SK-N-SH (cell line): ENCODE measurements around the gene STX5. TPM values are rescaled to one million over a fixed set of nuclear protein-coding genes. Genes with fewer than 3 reads are reported as not detected.

Experiments
- EZH2phosphoT487 ChIP-seq: fragments of 200-600 bp; sonication (generic); IDR thresholded peaks from 2 replicates; pipeline ENCODE4 v1.6.1; 2017; ENCODE audit warnings: low read depth, mixed run types, mild to moderate bottlenecking, antibody characterized with exemption, moderate library complexity, borderline replicate concordance
- FOXJ3 ChIP-seq: sonication (generic); formaldehyde crosslinking; IDR thresholded peaks from 2 replicates; pipeline ENCODE4 v1.5.1; 2020; ENCODE audit warnings: mild to moderate bottlenecking, missing genetic modification reagents
- FOXM1 ChIP-seq: IDR thresholded peaks from 2 replicates; pipeline ENCODE4 v1.4.0; 2012; ENCODE audit warnings: low read depth, mild to moderate bottlenecking
- GABPA ChIP-seq: IDR thresholded peaks from 2 replicates; pipeline ENCODE4 v1.4.0; 2012; ENCODE audit warnings: low read depth, mild to moderate bottlenecking
- JUND ChIP-seq: IDR thresholded peaks from 2 replicates; pipeline ENCODE4 v1.4.0; 2012
- MEF2A ChIP-seq: IDR thresholded peaks from 2 replicates; pipeline ENCODE4 v1.4.0; 2012; ENCODE audit warnings: low read depth, borderline replicate concordance
- MXI1 ChIP-seq: IDR thresholded peaks from 2 replicates; pipeline ENCODE4 v1.6.1; 2012; ENCODE audit warnings: mild to moderate bottlenecking, low read depth, low read length, improper control_type of control experiment
- NFIC ChIP-seq: IDR thresholded peaks from 2 replicates; pipeline ENCODE4 v1.4.0; 2012; ENCODE audit warnings: borderline replicate concordance
- RAD21 ChIP-seq: IDR thresholded peaks from 2 replicates; pipeline ENCODE4 v1.6.1; 2012; ENCODE audit warnings: mild to moderate bottlenecking, low read length
- RCOR1 ChIP-seq: fragments of 150-350 bp; IDR thresholded peaks from 2 replicates; pipeline ENCODE4 v1.6.1; 2017; ENCODE audit warnings: antibody characterized with exemption, low read length
- SIN3A ChIP-seq: IDR thresholded peaks from 2 replicates; pipeline ENCODE4 v1.6.1; 2012; ENCODE audit warnings: low read depth, mild to moderate bottlenecking, low read length, moderate library complexity, borderline replicate concordance
- SMC3 ChIP-seq: IDR thresholded peaks from 2 replicates; pipeline ENCODE4 v1.6.1; 2012; ENCODE audit warnings: low read depth, low read length, improper control_type of control experiment
- TCF12 ChIP-seq: IDR thresholded peaks from 2 replicates; pipeline ENCODE4 v1.4.0; 2012
- TEAD4 ChIP-seq: IDR thresholded peaks from 2 replicates; pipeline ENCODE4 v1.4.0; 2012; ENCODE audit warnings: mild to moderate bottlenecking, borderline replicate concordance; ENCODE audit not compliant: insufficient read depth
- polyA plus RNA-seq, 3 experiments: library from polyadenylated mRNA; depleted of rRNA; stranded (reverse); fragments of >200 nt; gene quantifications; 2 replicates each; pipeline ENCODE4 v1.2.3, GENCODE V29; 2012
- TF ChIP-seq, protein P1 (sequence below): IDR thresholded peaks from 2 replicates; pipeline ENCODE4 v1.6.1; 2012; ENCODE audit warnings: mild to moderate bottlenecking, low read depth, low read length, moderate library complexity
- TF ChIP-seq, protein P2 (sequence below): fragments of 150-350 bp; IDR thresholded peaks from 2 replicates; pipeline ENCODE4 v1.6.1; 2016; ENCODE audit warnings: mild to moderate bottlenecking, low read depth, low read length
- TF ChIP-seq, protein P3 (sequence below): IDR thresholded peaks from 2 replicates; pipeline ENCODE4; 2012
- TF ChIP-seq, protein P4 (sequence below): IDR thresholded peaks from 2 replicates; pipeline ENCODE4 v1.4.0; 2012; ENCODE audit warnings: low read depth
- TF ChIP-seq, protein P5 (sequence below): IDR thresholded peaks from 2 replicates; pipeline ENCODE4 v1.4.0; 2012; ENCODE audit warnings: low read depth, borderline replicate concordance
- TF ChIP-seq, protein P6 (sequence below): fragments of 200-600 bp; sonication (generic); IDR thresholded peaks from 2 replicates; pipeline ENCODE4 v1.6.1; 2017; ENCODE audit warnings: antibody characterized with exemption, mild to moderate bottlenecking, moderate library complexity
- TF ChIP-seq, protein P7 (sequence below): fragments of 150-350 bp; IDR thresholded peaks from 2 replicates; pipeline ENCODE4 v1.6.1; 2017; ENCODE audit warnings: antibody characterized with exemption, low read length, low read depth, borderline replicate concordance

STX5 gene
- polyA plus RNA-seq, 1 of the 3 experiments (the other 2 are of a cell fraction) = 24.2 TPM

DNA sequence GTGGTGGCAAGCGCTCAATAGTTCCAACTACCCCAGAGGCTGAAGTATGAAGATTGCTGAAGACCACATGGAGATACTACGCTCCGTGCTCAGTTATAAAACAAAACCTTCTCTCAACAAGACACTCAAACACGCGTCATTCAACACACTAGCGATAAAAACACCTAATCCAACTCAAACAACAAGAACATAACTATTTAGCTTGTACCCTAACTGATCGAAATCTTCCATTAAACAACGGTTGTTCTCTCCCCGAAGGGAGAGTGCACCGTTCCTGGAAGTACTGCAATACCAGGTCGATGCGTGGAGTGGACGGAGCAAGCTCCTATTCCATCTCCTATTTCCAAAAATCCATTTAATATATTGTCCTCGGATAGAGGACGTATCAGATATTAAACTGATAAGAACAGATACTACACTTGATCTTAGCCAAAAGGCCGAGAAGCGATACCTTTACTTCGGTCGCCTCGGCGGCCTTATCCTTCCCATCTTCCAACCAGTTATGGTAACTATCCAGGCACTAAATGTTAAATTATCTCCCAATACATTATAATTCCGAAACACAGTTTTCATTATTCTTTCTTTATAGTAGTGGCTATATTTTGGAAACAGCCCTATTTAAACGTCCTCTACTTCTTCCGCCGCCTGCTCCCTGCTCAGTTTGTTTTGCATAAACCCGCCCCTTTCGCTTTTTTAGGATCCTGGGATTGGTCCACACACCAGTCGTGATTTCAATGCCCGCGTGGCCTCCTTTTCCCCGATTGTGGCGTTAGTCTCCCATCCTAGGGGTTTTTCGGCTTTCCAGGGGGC, 9.7 kb upstream of the STX5 start (continued):
- TF ChIP-seq, protein P1, sequence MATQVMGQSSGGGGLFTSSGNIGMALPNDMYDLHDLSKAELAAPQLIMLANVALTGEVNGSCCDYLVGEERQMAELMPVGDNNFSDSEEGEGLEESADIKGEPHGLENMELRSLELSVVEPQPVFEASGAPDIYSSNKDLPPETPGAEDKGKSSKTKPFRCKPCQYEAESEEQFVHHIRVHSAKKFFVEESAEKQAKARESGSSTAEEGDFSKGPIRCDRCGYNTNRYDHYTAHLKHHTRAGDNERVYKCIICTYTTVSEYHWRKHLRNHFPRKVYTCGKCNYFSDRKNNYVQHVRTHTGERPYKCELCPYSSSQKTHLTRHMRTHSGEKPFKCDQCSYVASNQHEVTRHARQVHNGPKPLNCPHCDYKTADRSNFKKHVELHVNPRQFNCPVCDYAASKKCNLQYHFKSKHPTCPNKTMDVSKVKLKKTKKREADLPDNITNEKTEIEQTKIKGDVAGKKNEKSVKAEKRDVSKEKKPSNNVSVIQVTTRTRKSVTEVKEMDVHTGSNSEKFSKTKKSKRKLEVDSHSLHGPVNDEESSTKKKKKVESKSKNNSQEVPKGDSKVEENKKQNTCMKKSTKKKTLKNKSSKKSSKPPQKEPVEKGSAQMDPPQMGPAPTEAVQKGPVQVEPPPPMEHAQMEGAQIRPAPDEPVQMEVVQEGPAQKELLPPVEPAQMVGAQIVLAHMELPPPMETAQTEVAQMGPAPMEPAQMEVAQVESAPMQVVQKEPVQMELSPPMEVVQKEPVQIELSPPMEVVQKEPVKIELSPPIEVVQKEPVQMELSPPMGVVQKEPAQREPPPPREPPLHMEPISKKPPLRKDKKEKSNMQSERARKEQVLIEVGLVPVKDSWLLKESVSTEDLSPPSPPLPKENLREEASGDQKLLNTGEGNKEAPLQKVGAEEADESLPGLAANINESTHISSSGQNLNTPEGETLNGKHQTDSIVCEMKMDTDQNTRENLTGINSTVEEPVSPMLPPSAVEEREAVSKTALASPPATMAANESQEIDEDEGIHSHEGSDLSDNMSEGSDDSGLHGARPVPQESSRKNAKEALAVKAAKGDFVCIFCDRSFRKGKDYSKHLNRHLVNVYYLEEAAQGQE = no peak; the same call in 1 of the 2 replicates
- TF ChIP-seq, protein P2, sequence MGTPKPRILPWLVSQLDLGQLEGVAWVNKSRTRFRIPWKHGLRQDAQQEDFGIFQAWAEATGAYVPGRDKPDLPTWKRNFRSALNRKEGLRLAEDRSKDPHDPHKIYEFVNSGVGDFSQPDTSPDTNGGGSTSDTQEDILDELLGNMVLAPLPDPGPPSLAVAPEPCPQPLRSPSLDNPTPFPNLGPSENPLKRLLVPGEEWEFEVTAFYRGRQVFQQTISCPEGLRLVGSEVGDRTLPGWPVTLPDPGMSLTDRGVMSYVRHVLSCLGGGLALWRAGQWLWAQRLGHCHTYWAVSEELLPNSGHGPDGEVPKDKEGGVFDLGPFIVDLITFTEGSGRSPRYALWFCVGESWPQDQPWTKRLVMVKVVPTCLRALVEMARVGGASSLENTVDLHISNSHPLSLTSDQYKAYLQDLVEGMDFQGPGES = no peak
- peak; percentile 61 for TF ChIP-seq NFIC
- no peak for TF ChIP-seq RAD21
- TF ChIP-seq, protein P3, sequence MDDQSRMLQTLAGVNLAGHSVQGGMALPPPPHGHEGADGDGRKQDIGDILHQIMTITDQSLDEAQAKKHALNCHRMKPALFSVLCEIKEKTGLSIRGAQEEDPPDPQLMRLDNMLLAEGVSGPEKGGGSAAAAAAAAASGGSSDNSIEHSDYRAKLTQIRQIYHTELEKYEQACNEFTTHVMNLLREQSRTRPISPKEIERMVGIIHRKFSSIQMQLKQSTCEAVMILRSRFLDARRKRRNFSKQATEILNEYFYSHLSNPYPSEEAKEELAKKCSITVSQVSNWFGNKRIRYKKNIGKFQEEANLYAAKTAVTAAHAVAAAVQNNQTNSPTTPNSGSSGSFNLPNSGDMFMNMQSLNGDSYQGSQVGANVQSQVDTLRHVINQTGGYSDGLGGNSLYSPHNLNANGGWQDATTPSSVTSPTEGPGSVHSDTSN = peak; percentile 79
- peak; percentile 83 for TF ChIP-seq TCF12
- TF ChIP-seq RCOR1 = peak; percentile 77
- TF ChIP-seq FOXM1 = peak; percentile 63; the same call in 1 of the 2 replicates
- peak; percentile 95 for TF ChIP-seq MXI1
- peak; percentile 25; the same call in 1 of the 2 replicates for TF ChIP-seq MEF2A
- TF ChIP-seq, protein P4, sequence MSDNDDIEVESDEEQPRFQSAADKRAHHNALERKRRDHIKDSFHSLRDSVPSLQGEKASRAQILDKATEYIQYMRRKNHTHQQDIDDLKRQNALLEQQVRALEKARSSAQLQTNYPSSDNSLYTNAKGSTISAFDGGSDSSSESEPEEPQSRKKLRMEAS = peak; percentile 67
- no peak for TF ChIP-seq SMC3
- TF ChIP-seq, protein P5, sequence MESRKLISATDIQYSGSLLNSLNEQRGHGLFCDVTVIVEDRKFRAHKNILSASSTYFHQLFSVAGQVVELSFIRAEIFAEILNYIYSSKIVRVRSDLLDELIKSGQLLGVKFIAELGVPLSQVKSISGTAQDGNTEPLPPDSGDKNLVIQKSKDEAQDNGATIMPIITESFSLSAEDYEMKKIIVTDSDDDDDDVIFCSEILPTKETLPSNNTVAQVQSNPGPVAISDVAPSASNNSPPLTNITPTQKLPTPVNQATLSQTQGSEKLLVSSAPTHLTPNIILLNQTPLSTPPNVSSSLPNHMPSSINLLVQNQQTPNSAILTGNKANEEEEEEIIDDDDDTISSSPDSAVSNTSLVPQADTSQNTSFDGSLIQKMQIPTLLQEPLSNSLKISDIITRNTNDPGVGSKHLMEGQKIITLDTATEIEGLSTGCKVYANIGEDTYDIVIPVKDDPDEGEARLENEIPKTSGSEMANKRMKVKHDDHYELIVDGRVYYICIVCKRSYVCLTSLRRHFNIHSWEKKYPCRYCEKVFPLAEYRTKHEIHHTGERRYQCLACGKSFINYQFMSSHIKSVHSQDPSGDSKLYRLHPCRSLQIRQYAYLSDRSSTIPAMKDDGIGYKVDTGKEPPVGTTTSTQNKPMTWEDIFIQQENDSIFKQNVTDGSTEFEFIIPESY = peak; percentile 96
- TF ChIP-seq SIN3A = peak; percentile 100
- TF ChIP-seq, protein P6, sequence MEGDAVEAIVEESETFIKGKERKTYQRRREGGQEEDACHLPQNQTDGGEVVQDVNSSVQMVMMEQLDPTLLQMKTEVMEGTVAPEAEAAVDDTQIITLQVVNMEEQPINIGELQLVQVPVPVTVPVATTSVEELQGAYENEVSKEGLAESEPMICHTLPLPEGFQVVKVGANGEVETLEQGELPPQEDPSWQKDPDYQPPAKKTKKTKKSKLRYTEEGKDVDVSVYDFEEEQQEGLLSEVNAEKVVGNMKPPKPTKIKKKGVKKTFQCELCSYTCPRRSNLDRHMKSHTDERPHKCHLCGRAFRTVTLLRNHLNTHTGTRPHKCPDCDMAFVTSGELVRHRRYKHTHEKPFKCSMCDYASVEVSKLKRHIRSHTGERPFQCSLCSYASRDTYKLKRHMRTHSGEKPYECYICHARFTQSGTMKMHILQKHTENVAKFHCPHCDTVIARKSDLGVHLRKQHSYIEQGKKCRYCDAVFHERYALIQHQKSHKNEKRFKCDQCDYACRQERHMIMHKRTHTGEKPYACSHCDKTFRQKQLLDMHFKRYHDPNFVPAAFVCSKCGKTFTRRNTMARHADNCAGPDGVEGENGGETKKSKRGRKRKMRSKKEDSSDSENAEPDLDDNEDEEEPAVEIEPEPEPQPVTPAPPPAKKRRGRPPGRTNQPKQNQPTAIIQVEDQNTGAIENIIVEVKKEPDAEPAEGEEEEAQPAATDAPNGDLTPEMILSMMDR = no peak
- peak; percentile 30; the same call in 1 of the 2 replicates for TF ChIP-seq GABPA
- TF ChIP-seq TEAD4 = peak; percentile 75; the same call in 1 of the 2 replicates
- TF ChIP-seq FOXJ3 (CRISPR knock-in tag) = peak; percentile 75
- no peak for TF ChIP-seq EZH2phosphoT487
- TF ChIP-seq, protein P7, sequence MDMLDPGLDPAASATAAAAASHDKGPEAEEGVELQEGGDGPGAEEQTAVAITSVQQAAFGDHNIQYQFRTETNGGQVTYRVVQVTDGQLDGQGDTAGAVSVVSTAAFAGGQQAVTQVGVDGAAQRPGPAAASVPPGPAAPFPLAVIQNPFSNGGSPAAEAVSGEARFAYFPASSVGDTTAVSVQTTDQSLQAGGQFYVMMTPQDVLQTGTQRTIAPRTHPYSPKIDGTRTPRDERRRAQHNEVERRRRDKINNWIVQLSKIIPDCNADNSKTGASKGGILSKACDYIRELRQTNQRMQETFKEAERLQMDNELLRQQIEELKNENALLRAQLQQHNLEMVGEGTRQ = no peak
- peak; percentile 86 for TF ChIP-seq JUND
